Epithelial cell of esophagus (primary cell): ENCODE measurements around the gene SLC39A8.
"Not testable (repeated sequence)": the region's sequence is repeated elsewhere in the genome, so short reads cannot be mapped to it uniquely, and the experiment has no call there.

Experiments used
- DNase-seq: peaks from one replicate; pipeline ENCODE4 v3.0.0; 2010; ENCODE audit warnings: low read depth
- H3K4me3 ChIP-seq: 2 replicates; pipeline ENCODE4 v1.5.1; 2011; ENCODE audit warnings: mild to moderate bottlenecking, low read length, control low read depth
- TF ChIP-seq, protein P1 (sequence below): IDR thresholded peaks from 2 replicates; pipeline ENCODE4 v1.5.1; 2011; ENCODE audit warnings: low read depth, mild to moderate bottlenecking, low read length, control low read depth, inconsistent platforms; ENCODE audit not compliant: insufficient read depth; ENCODE audit errors: missing control alignments

The SLC39A8 gene

DNA sequence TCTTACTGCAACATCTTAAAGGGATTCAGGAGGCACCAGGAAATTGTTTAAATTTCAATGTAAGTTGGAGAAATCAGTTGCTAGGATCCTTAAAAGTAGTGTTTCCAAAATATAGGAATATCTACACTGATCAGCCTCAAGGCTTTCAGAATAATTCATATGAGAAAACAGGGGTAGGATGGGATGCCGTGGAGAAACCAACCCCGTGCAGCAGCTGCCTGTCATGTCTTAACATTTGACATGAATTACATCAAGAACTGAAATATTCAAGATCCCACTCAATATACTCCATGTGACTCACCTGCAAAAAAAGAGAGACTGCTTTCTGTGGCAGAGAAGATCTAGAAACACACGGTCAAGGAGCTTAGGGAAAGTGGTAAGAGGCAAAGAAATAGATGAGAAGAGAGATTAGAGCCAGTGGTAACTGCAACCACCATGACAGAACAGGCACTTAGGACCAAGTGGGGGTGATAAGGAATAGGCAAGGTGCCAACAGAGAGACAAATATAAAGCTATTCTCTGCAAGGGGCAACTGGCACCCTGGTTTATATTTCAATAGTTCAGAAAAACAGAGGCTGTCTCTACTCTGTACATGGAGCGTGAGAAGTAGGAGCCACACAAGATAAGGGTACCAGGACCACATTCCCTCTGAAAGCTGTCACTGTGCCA is 64.0 kb downstream of the SLC39A8 start:
- TF ChIP-seq, protein P1, sequence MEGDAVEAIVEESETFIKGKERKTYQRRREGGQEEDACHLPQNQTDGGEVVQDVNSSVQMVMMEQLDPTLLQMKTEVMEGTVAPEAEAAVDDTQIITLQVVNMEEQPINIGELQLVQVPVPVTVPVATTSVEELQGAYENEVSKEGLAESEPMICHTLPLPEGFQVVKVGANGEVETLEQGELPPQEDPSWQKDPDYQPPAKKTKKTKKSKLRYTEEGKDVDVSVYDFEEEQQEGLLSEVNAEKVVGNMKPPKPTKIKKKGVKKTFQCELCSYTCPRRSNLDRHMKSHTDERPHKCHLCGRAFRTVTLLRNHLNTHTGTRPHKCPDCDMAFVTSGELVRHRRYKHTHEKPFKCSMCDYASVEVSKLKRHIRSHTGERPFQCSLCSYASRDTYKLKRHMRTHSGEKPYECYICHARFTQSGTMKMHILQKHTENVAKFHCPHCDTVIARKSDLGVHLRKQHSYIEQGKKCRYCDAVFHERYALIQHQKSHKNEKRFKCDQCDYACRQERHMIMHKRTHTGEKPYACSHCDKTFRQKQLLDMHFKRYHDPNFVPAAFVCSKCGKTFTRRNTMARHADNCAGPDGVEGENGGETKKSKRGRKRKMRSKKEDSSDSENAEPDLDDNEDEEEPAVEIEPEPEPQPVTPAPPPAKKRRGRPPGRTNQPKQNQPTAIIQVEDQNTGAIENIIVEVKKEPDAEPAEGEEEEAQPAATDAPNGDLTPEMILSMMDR = no peak
- H3K4me3 ChIP-seq = no peak overlapping the region
- no peak for DNase-seq

DNA sequence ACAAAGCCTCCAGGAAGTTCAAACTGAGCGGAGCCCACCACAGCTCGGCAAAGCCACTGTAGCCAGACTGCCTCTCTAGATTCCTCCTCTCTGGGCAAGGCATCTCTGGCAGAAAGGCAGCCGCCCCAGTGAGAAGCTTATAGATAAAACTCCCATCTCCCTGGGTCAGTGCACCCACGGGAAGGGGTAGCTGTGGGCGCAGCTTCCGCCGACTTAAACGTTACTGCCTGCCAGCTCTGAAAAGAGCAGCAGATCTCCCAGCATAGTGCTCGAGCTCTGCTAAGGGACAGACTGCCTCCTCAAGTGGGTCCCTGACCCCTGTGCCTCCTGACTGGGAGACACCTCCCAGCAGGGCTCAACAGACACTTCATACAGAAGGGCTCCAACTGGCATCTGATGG is 72.0 kb downstream of the SLC39A8 start:
- not testable (repeated sequence) for DNase-seq, H3K4me3 ChIP-seq

DNA sequence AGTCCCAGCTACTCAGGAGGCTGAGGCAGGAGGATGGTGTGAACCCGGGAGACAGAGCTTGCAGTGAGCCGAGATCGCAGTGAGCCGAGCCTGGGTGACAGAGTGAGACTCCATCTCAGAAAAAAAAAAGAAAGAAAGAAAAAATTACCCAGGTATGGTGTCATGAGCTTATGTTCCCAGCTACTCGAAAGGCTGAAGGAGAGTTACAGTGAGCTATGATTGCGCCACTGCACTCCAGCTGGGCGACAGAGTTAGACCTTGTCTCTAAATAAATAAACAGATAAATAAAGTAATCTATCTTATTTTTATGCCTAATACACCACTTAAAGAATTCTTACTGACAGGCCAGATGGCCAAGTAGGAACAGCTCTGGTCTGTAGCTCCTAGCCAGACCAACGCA is 73.0 kb downstream of the SLC39A8 start:
- no peak overlapping the region for H3K4me3 ChIP-seq
- TF ChIP-seq, protein P1 = no peak
- no peak for DNase-seq

DNA sequence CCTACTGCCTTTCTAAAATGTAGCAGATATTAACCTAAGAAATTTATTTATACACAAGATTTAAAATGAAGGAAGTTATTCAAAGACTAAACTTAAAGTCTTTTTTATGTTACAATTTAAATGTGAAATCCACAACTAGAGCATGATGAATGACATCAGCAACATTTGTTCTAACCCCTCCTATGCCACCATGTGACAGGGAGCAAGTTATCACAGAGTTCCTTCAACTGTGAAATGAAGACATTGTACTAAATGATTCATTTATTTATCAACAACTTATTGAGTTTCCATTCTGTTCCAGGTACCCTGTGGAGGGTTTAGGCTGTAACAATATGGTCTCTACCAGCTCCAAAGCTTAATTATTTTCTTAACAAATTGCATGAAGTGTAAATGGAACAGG is 76.9 kb downstream of the SLC39A8 start:
- DNase-seq = peak; percentile 35
- H3K4me3 ChIP-seq = no peak overlapping the region
- TF ChIP-seq, protein P1 = no peak

DNA sequence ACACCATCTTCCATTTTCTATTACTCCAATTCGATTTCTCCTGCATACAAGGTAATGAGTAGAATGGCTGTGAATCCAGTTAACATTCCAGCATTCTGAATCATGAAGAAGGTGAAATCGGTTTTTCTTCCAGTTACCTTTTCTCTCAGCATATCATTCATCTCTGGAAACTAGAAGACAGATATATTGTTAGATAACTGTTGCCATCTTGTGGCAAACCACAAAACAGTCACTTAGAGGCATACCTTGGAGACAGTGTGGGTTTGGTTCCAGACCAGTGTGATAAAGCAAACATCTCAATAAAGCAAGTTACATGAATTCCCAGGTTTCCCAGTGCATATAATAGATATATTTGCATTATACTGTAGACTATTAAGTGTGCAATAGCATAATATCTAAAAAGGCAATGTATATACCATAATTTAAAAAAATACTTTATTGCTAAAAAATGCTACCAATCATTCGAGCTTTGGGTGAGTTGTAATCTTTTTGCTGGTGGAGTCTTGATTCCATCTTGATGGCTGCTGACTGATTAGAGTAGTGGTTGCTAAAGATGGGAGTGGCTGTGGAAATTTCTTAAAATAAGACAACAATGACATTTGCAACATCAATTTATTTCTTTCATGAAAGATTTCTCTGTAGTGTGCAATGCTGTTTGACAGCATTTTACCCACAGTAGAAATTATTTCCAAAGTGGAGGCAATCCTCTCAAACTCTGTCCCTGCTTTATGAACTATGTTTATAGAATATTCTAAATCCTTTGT is 82.1 kb downstream of the SLC39A8 start:
- TF ChIP-seq, protein P1 = peak; percentile 71
- H3K4me3 ChIP-seq = no peak overlapping the region
- peak; percentile 79 for DNase-seq

DNA sequence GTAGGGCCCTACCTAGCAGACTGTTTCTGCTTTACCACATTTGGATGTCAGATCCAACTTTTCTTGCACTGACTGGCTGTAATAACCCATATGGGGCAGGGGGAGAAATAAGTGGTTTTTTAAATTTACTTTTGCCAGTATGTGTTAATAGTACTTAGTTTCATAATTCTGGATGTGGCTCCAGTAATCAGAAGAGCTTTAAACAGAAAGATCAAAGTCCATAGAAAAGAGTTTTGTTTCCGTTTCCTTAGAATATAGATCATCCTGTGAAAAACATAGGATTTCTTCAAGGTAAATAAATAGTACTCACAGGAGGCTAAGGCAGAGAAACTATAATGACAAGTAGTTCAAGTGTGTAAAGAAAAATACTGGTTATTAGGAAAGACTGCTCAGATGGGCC is 85.6 kb downstream of the SLC39A8 start:
- no peak for DNase-seq
- H3K4me3 ChIP-seq = no peak overlapping the region
- TF ChIP-seq, protein P1 = no peak

DNA sequence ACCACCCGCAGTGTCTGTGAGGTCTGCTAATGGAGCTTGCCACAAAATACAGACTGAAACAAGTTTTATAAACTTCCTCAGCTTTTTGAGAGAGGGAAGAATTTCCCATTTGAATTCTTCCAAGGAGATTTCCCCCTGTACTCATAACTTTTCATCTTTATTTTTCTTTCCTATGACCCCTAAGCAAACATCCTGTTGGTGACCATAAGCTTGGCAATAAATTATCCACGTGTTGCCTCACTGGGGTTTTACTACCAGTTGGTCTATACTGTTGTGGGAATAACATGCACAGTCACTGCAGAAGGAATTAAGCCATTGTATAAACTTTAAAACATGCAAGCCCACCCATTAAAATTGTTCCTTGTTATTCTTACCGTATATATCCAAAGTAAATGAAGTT is 86.2 kb downstream of the SLC39A8 start:
- no peak for DNase-seq
- no peak overlapping the region for H3K4me3 ChIP-seq
- TF ChIP-seq, protein P1 = no peak
